Panc1 (cell line): Measurements from ENCODE around the gene TARP.

ENCODE experiments used
- ATAC-seq: fragments of 200-7000 bp; cut with Tn5 transposase; 2 replicates; pipeline ENCODE4 v1.9.1; 2020; ENCODE audit warnings: mild to moderate bottlenecking, moderate library complexity
- BruUV-seq: library from RNA; stranded (reverse); fragments of 400-500 nt; replicated peaks from 2 replicates; lab custom pipeline; 2021; lab: Mats Ljungman, UMichigan
- CTCF ChIA-PET: fragments of 300-600 bp; sonication (Branson Sonifier 250); formaldehyde crosslinking; loops from one replicate; lab custom pipeline; 2022; ENCODE audit warnings: antibody characterized with exemption; lab: Charles Lee
- POLR2A ChIA-PET: fragments of 300-600 bp; sonication (Branson Sonifier 250); formaldehyde crosslinking; loops from one replicate; lab custom pipeline; 2022; ENCODE audit warnings: antibody characterized with exemption; lab: Charles Lee
- DNase-seq: peaks from one replicate; pipeline ENCODE4 v3.0.0-alpha.2; 2010; ENCODE audit warnings: low read depth, low spot score
- H3K27ac ChIP-seq: 2 replicates; pipeline ENCODE4 v1.5.1; 2011; ENCODE audit warnings: mild to moderate bottlenecking, low read length, inconsistent platforms
- H3K27me3 ChIP-seq: fragments of 200-500 bp; sonication (Bioruptor generic); 2 replicates; pipeline ENCODE4 v1.6.0; 2014; ENCODE audit warnings: low read length, inconsistent platforms; ENCODE audit not compliant: control insufficient read depth, insufficient read depth
- H3K36me3 ChIP-seq: fragments of 200-500 bp; sonication (Bioruptor generic); 2 replicates; pipeline ENCODE4 v1.5.1; 2014; ENCODE audit warnings: inconsistent platforms, mild to moderate bottlenecking, low read length, moderate library complexity; ENCODE audit not compliant: control insufficient read depth, insufficient read depth
- H3K4me1 ChIP-seq: 2 replicates; pipeline ENCODE4 v1.5.1; 2011; ENCODE audit warnings: inconsistent platforms, mild to moderate bottlenecking, low read length, moderate library complexity; ENCODE audit not compliant: control insufficient read depth, insufficient read depth
- H3K4me3 ChIP-seq, 2 experiments: 2 replicates each; pipeline ENCODE4 v1.5.1; 2011 to 2012; ENCODE audit warnings: low read depth in 2 of 2, low read length in 2 of 2, mild to moderate bottlenecking in 2 of 2, inconsistent platforms in 1 of 2, moderate library complexity in 1 of 2
- H3K9me3 ChIP-seq: fragments of 200-500 bp; sonication (Bioruptor generic); 2 replicates; pipeline ENCODE4 v1.5.1; 2014; ENCODE audit warnings: low read depth, mild to moderate bottlenecking, inconsistent platforms, low read length, moderate library complexity; ENCODE audit not compliant: control insufficient read depth, insufficient read depth
- CTCF ChIP-seq: fragments of 450-650 bp; IDR thresholded peaks from 2 replicates; pipeline ENCODE4 v1.5.1; 2017; ENCODE audit warnings: mild to moderate bottlenecking
- POLR2AphosphoS5 ChIP-seq: IDR thresholded peaks from 2 replicates; pipeline ENCODE4 v1.6.1; 2012; ENCODE audit warnings: mild to moderate bottlenecking, low read depth, low read length, moderate library complexity
- REST ChIP-seq, 2 experiments: IDR thresholded peaks; 2 replicates each; pipeline ENCODE4 v1.6.1; 2011 to 2012; ENCODE audit warnings: low read depth in 2 of 2, control low read depth in 1 of 2, low read length in 1 of 2, mild to moderate bottlenecking in 1 of 2, moderate library complexity in 1 of 2; ENCODE audit not compliant: insufficient read depth in 1 of 2
- SIN3A ChIP-seq: IDR thresholded peaks from 2 replicates; pipeline ENCODE4 v1.6.1; 2012; ENCODE audit warnings: low read depth, mild to moderate bottlenecking, low read length, moderate library complexity, borderline replicate concordance; ENCODE audit not compliant: insufficient read depth
- TCF7L2 ChIP-seq: IDR thresholded peaks from 2 replicates; pipeline ENCODE4 v1.6.1; 2011; ENCODE audit warnings: mild to moderate bottlenecking, low read depth, low read length, inconsistent platforms
- in situ Hi-C: cut with HindIII; loops from 2 replicates; pipeline ENCODE4 v1.10.0; 2016; ENCODE audit warnings: low sequenced_read_pairs, low pct_unique_long_range_greater_than_20kb
- intact Hi-C: fragments of 100-400 bp; cut with micrococcal nuclease; formaldehyde crosslinking; loops from one replicate; pipeline ENCODE4 v1.10.0; 2022; ENCODE audit not compliant: unreplicated experiment

The TARP gene

GRCh38 chr7:38296059-38296857 is 22.8 kb upstream of the TARP start:
- POLR2A ChIA-PET: no interaction called here
- ATAC-seq (no peak), DNase-seq (no peak)
- Histone ChIP-seq H3K27ac (no peak overlapping the region), H3K9me3 (no peaks in the 10 kb centered on the region), H3K27me3 (peaks cover 2% of the 10 kb centered on the region; the same call in 1 of the 2 replicates), H3K4me1 (no peaks in the 10 kb centered on the region), H3K4me3 (no peak overlapping the region), H3K36me3 (no peaks in the 10 kb centered on the region)
- BruUV-seq: no TSS peak
- TF ChIP-seq REST (IDR thresholded peaks at IDR 0.05; ENCODE audit: insufficient read depth in 1 of 2, low read depth in 2 of 2, low read length in 1 of 2) (no peak), CTCF (no peak), TCF7L2 (no peak), SIN3A (no peak), POLR2AphosphoS5 (no peak)
- in situ Hi-C loops (no loop called here), intact Hi-C loops (no loop called here)
- CTCF ChIA-PET: no interaction called here

GRCh38 chr7:38294926-38295325 is 21.5 kb upstream of the TARP start:
- CTCF ChIA-PET: no interaction called here
- Histone ChIP-seq H3K9me3 (no peaks in the 10 kb centered on the region), H3K4me3 (no peak overlapping the region), H3K27ac (no peak overlapping the region), H3K27me3 (peaks cover 2% of the 10 kb centered on the region; the same call in 1 of the 2 replicates), H3K4me1 (no peaks in the 10 kb centered on the region), H3K36me3 (no peaks in the 10 kb centered on the region)
- POLR2A ChIA-PET: no interaction called here
- TF ChIP-seq TCF7L2 (no peak), REST (IDR thresholded peaks at IDR 0.05; ENCODE audit: insufficient read depth in 1 of 2, low read depth in 2 of 2, low read length in 1 of 2) (no peak), POLR2AphosphoS5 (no peak), SIN3A (no peak), CTCF (no peak)
- in situ Hi-C loops (no loop called here), intact Hi-C loops (no loop called here)
- DNase-seq: no peak
- no TSS peak for BruUV-seq
- no peak for ATAC-seq
